ENCODE data around the gene NOC4L.

NOC4L gene

GRCh38 chr12:132170094-132170636 lies 25.9 kb downstream of the NOC4L start:
- DNase-seq (ENCODE audit: low read depth): no peak

- DNase-seq (ENCODE audit: low read depth): no peak
Measured at GRCh38 chr12:132170637-132171292, 26.5 kb downstream of the NOC4L start.

- DNase-seq (ENCODE audit: low read depth): no peak
Measured at GRCh38 chr12:132171293-132171967, 27.2 kb downstream of the NOC4L start.

- DNase-seq (ENCODE audit: low read depth): no peak
Measured at GRCh38 chr12:132171968-132172521, 27.8 kb downstream of the NOC4L start.

GRCh38 chr12:132172619-132173018 lies 28.4 kb downstream of the NOC4L start:
- DNase-seq (ENCODE audit: low read depth): no peak

- no peak for DNase-seq (ENCODE audit: low read depth)
Measured at GRCh38 chr12:132173135-132174014, 29.1 kb downstream of the NOC4L start.

- no peak for DNase-seq (ENCODE audit: low read depth)
Measured at GRCh38 chr12:132174015-132174838, 30.0 kb downstream of the NOC4L start.

- no peak for DNase-seq (ENCODE audit: low read depth)
Measured at GRCh38 chr12:132174839-132175490, 30.7 kb downstream of the NOC4L start.

GRCh38 chr12:132175496-132176384 lies 31.5 kb downstream of the NOC4L start:
- DNase-seq (ENCODE audit: low read depth): no peak

GRCh38 chr12:132176385-132176919 lies 32.2 kb downstream of the NOC4L start:
- DNase-seq (ENCODE audit: low read depth): no peak

- DNase-seq (ENCODE audit: low read depth): no peak
Measured at GRCh38 chr12:132176920-132177551, 32.8 kb downstream of the NOC4L start.

GRCh38 chr12:132178316-132178715 lies 34.1 kb downstream of the NOC4L start:
- no peak for DNase-seq (ENCODE audit: low read depth)

GRCh38 chr12:132178801-132179401 lies 34.6 kb downstream of the NOC4L start:
- no peak for DNase-seq (ENCODE audit: low read depth)

GRCh38 chr12:132179431-132180362 lies 35.4 kb downstream of the NOC4L start:
- DNase-seq (ENCODE audit: low read depth): no peak

- no peak for DNase-seq (ENCODE audit: low read depth)
Measured at GRCh38 chr12:132180648-132181546, 36.6 kb downstream of the NOC4L start.

- DNase-seq (ENCODE audit: low read depth): no peak
Measured at GRCh38 chr12:132181570-132182200, 37.4 kb downstream of the NOC4L start.

Data from stimulated activated CD8-positive, alpha-beta memory T cell treated with anti-CD3 and anti-CD28 coated beads, Interleukin-12 subunit alpha, Interleukin-12 subunit beta, amount 100 ng/mL, for 1 hour (primary cell).